ENCODE data around the gene GRK4.
"Not testable (repeated sequence)": the region's sequence is repeated elsewhere in the genome, so short reads cannot be mapped to it uniquely, and the experiment has no call there.

The GRK4 gene

GRCh38 chr4:2941138-2942036, 22.0 kb upstream of the GRK4 start:
- DNase-seq (ENCODE audit: low read depth) = no peak
- H3K4me3 ChIP-seq (ENCODE audit: low read length) = no peak overlapping the region
- TF ChIP-seq CTCF (conservative IDR thresholded peaks at IDR 0.05; ENCODE audit: low read length) = no peak

DNA sequence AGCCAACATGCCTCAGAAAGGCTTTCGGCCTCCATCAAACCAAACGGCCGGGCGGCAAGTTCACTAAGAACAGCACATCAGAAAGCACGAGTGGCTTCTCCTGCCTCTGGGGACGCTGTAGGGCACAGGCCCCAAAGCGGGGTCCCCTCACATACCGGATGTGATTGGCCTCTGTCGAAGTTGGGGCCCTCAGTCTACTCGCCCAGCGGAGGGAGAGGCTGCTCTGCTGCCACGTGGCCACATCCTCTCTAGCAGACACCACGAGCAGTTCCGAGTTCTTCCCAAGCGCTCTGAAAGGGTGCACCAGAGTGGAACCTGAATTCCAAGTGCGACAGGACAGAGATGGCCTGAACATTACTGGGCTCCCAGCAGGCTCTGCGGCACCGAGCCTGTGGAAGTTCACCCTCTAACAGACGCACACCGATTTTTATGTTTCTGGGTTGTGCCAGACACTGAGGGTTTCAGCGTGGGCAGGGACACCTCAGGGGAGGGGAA, 21.3 kb upstream of the GRK4 start:
- no peak for TF ChIP-seq CTCF (conservative IDR thresholded peaks at IDR 0.05; ENCODE audit: low read length)
- no peak for DNase-seq (ENCODE audit: low read depth)
- H3K4me3 ChIP-seq (ENCODE audit: low read length) = no peak overlapping the region

DNA sequence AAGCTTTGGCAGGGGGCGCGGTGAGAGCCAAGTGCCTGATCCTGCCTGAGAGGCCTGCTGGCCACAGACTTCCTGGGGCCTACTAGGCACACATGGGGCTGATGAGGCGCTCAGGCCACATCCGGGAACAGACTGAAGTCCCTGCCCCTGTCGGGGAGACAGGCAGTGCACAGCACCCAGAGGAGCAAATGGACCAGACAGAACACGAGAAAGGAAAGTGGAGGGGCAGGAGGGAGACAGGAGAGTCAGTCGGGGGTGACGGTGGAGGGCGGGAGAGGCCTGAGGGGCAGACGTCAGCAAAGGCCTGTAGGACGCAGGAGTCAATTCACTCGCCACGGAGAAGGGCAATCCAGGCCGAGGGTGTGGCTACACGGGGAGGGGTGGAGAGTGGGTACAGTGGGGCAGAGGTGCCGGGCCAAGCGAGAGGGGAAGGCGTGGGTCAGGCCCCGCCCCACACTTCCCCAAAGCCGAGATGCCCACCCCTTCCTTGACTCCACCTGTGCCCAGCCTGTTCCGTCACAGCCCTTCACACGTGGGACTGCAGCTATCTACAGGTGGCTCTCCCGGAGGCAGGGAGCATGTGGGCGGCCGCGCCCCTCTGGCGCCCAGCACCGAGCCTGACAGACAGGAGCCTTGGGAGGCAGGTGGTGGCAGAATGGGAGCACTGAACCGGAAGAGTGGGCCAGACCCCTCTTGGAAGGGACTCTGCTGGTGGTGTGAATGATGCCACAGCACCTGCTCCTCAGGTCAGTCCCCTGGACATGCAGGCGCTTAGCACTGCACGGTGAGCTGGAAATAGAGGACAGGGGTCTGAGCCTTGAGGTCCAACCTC, 20.6 kb upstream of the GRK4 start:
- DNase-seq (ENCODE audit: low read depth) = no peak

GRCh38 chr4:2943364-2944090, 19.8 kb upstream of the GRK4 start:
- no peak overlapping the region for H3K4me3 ChIP-seq (ENCODE audit: low read length)
- TF ChIP-seq CTCF (conservative IDR thresholded peaks at IDR 0.05; ENCODE audit: low read length) = no peak
- no peak for DNase-seq (ENCODE audit: low read depth)

More for the DNA sequence above, 20.6 kb upstream of the GRK4 start:
- no peak for TF ChIP-seq CTCF (conservative IDR thresholded peaks at IDR 0.05; ENCODE audit: low read length)
- no peak overlapping the region for H3K4me3 ChIP-seq (ENCODE audit: low read length)

DNA sequence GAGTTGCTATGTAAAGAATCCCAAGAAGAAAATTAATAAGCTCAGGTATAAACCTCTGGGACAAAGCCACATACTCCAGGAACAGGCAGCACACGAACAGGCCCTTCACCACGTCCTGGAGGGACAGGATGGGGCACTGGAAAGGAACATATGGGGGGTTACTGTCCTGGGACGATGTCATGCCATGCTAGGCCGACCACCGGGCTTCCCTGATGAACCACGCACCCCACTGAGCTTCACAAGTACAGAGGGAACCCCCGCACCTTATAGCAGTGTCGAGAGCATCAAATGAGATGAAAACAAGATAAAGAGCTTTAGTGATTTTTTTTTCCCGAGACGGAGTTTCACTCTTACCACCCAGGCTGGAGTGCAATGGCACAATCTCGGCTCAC, 19.3 kb upstream of the GRK4 start:
- no peak for DNase-seq (ENCODE audit: low read depth)
- no peak for TF ChIP-seq CTCF (conservative IDR thresholded peaks at IDR 0.05; ENCODE audit: low read length)
- H3K4me3 ChIP-seq (ENCODE audit: low read length) = no peak overlapping the region

DNA sequence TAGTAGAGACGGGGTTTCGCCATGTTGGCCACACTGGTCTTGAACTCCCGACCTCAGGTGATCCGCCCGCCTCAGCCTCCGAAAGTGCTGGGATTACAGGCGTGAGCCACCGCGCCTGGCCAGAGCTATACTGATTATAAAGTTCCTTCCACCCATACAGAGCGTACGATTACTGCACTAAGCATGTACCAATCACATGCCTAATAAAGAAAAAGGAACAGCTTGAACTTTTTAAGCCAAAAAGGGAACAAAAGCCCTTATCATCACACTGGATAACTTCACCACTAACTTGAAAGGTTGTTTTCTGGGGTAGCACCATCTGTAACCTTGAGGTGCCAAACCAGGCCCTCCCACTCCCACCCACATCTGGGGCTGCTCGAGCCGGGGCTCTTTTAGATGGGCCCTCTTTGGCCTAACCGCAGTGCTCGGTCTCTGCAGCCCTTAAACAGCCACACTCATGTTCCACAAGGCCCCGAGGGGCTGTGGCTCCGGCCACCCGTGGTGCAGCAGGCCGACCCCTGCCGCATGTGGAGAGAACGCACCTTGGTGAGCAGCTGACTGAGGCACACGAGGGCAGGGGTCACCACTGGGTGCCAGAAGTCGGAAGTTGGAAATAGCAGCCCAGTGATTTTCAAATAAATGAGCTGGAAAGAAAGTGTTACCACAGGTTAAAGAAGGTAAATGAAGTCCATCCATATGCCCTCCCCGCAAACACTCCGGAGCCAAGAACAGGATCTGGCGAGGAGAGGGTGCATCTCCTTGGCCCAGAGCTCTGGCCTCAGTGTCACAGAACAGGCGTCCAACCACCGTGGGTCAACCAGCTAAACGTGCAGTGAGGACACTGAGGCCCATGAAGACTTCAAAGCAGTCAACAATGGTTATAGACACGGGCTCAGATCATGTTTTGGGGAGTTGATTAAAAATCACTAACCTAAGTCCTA, 18.5 kb upstream of the GRK4 start:
- TF ChIP-seq CTCF (conservative IDR thresholded peaks at IDR 0.05; ENCODE audit: low read length) = no peak
- no peak overlapping the region for H3K4me3 ChIP-seq (ENCODE audit: low read length)
- DNase-seq (ENCODE audit: low read depth) = no peak

- not testable (repeated sequence) for H3K4me3 ChIP-seq (ENCODE audit: low read length); DNase-seq (ENCODE audit: low read depth)
Observed at GRCh38 chr4:2945619-2946604, 17.5 kb upstream of the GRK4 start.

All from AG10803 (cell line).